Measurements from ENCODE around the gene RASGEF1B.

- no peak for TF ChIP-seq CTCF (conservative IDR thresholded peaks at IDR 0.05; ENCODE audit: low read depth, low read length)
- TF ChIP-seq EZH2 (IDR thresholded peaks at IDR 0.05; ENCODE audit: borderline replicate concordance, low read depth, low read length, poor library complexity, severe bottlenecking) = no peak
Measured at GRCh38 chr4:81506731-81507130, 35.0 kb upstream of the RASGEF1B start.
